Skeletal muscle tissue (tissue), 4 donors: ENCODE results near the gene IL17B. TPM values are rescaled to one million over a fixed set of nuclear protein-coding genes. Genes with fewer than 3 reads are reported as not detected.
"Not testable (repeated sequence)": the region's sequence is repeated elsewhere in the genome, so short reads cannot be mapped to it uniquely, and the experiment has no call there.

Experiments
- H3K27ac ChIP-seq: one replicate; pipeline ENCODE4 v1.7.0; 2013; ENCODE audit warnings: mild to moderate bottlenecking, low read depth, low read length, inconsistent platforms
- H3K27me3 ChIP-seq, 3 donors: one replicate each; pipeline ENCODE4 v1.7.0; 2013; ENCODE audit warnings: low read length in 3 of 3; ENCODE audit not compliant: control insufficient read depth in 3 of 3, insufficient read depth in 3 of 3
- H3K36me3 ChIP-seq, 3 donors: one replicate each; pipeline ENCODE4 v1.7.0; 2013; ENCODE audit warnings: low read length in 3 of 3; ENCODE audit not compliant: control insufficient read depth in 3 of 3, insufficient read depth in 3 of 3
- H3K4me1 ChIP-seq, 3 donors: one replicate each; pipeline ENCODE4 v1.7.0; 2013; ENCODE audit warnings: low read length in 3 of 3, mild to moderate bottlenecking in 3 of 3; ENCODE audit not compliant: control insufficient read depth in 3 of 3, insufficient read depth in 3 of 3
- H3K4me3 ChIP-seq, 3 donors: one replicate each; pipeline ENCODE4 v1.7.0; 2013; ENCODE audit warnings: low read length in 3 of 3
- H3K9ac ChIP-seq, 3 donors: one replicate each; pipeline ENCODE4 v1.7.0; 2013; ENCODE audit warnings: low read length in 3 of 3, mild to moderate bottlenecking in 3 of 3, moderate library complexity in 2 of 3, low read depth in 1 of 3
- H3K9me3 ChIP-seq, 3 donors: one replicate each; pipeline ENCODE4 v1.7.0; 2013; ENCODE audit warnings: low read length in 3 of 3; ENCODE audit not compliant: control insufficient read depth in 3 of 3
- total RNA-seq: library from RNA; depleted of rRNA; stranded (reverse); fragments of >200 nt; gene quantifications from one replicate; pipeline ENCODE4 v1.2.3, GENCODE V29; 2014
- donor health status: Osteomylitis.

The IL17B gene
- total RNA-seq, 1 donor from 2014 or later, result 247 TPM

- H3K9me3 ChIP-seq, result no peaks in the 10 kb centered on the region
- no peak overlapping the region for H3K27ac ChIP-seq
- H3K9ac ChIP-seq, result no peak overlapping the region
- H3K4me3 ChIP-seq, result no peak overlapping the region
- no peaks in the 10 kb centered on the region for H3K36me3 ChIP-seq
- H3K4me1 ChIP-seq, result peaks cover 6 to 11% (median 9%) of the 10 kb centered on the region in 3 donors
- H3K27me3 ChIP-seq, result no peaks in the 10 kb centered on the region
Observed at GRCh38 chr5:149401051-149401450, 22.0 kb upstream of the IL17B start.

GRCh38 chr5:149400304-149400703 is 21.2 kb upstream of the IL17B start:
- H3K4me3 ChIP-seq, result no peak overlapping the region
- H3K36me3 ChIP-seq, result no peaks in the 10 kb centered on the region
- H3K9me3 ChIP-seq, result no peaks in the 10 kb centered on the region
- no peak overlapping the region for H3K9ac ChIP-seq
- H3K4me1 ChIP-seq, result peaks cover 6 to 7% (median 6%) of the 10 kb centered on the region in 3 donors
- no peaks in the 10 kb centered on the region for H3K27me3 ChIP-seq
- peak overlapping the region; percentile 59 for H3K27ac ChIP-seq

- H3K4me1 ChIP-seq, result peaks cover 6 to 7% (median 6%) of the 10 kb centered on the region in 3 donors
- no peak overlapping the region for H3K9ac ChIP-seq
- H3K27ac ChIP-seq, result peak overlapping the region; percentile 59
Observed at GRCh38 chr5:149399775-149400174, 20.7 kb upstream of the IL17B start.

GRCh38 chr5:149398747-149399266 is 19.7 kb upstream of the IL17B start:
- H3K27me3 ChIP-seq, H3K9ac ChIP-seq, H3K9me3 ChIP-seq, H3K4me1 ChIP-seq, H3K4me3 ChIP-seq, H3K27ac ChIP-seq, H3K36me3 ChIP-seq: not testable (repeated sequence)

More at GRCh38 chr5:149399775-149400174, 20.7 kb upstream of the IL17B start:
- no peaks in the 10 kb centered on the region for H3K36me3 ChIP-seq
- no peaks in the 10 kb centered on the region for H3K9me3 ChIP-seq
- no peak overlapping the region for H3K4me3 ChIP-seq
- no peaks in the 10 kb centered on the region for H3K27me3 ChIP-seq

- Histone ChIP-seq H3K4me3 (no peak overlapping the region), H3K9ac (no peak overlapping the region), H3K27ac (no peak overlapping the region), H3K36me3 (no peaks in the 10 kb centered on the region), H3K4me1 (peaks cover 4 to 6% (median 6%) of the 10 kb centered on the region in 3 donors), H3K9me3 (no peaks in the 10 kb centered on the region), H3K27me3 (no peaks in the 10 kb centered on the region)
Observed at GRCh38 chr5:149397530-149397929, 18.4 kb upstream of the IL17B start.

GRCh38 chr5:149394996-149395395 is 15.9 kb upstream of the IL17B start:
- H3K4me1 ChIP-seq, H3K9me3 ChIP-seq, H3K36me3 ChIP-seq, H3K9ac ChIP-seq, H3K4me3 ChIP-seq, H3K27me3 ChIP-seq, H3K27ac ChIP-seq: not testable (repeated sequence)

GRCh38 chr5:149392718-149393117 is 13.6 kb upstream of the IL17B start:
- Histone ChIP-seq H3K27ac (no peak overlapping the region), H3K27me3 (no peaks in the 10 kb centered on the region)

GRCh38 chr5:149391524-149391923 is 12.4 kb upstream of the IL17B start:
- Histone ChIP-seq H3K27me3 (no peaks in the 10 kb centered on the region), H3K9ac (no peak overlapping the region), H3K4me3 (no peak overlapping the region), H3K36me3 (no peaks in the 10 kb centered on the region), H3K4me1 (peaks cover 15 to 26% (median 23%) of the 10 kb centered on the region in 3 donors), H3K9me3 (no peaks in the 10 kb centered on the region), H3K27ac (no peak overlapping the region)

More at GRCh38 chr5:149392718-149393117, 13.6 kb upstream of the IL17B start:
- no peaks in the 10 kb centered on the region for H3K36me3 ChIP-seq
- no peaks in the 10 kb centered on the region for H3K9me3 ChIP-seq
- no peak overlapping the region for H3K9ac ChIP-seq
- H3K4me3 ChIP-seq, result no peak overlapping the region
- H3K4me1 ChIP-seq, result peaks cover 7 to 18% (median 13%) of the 10 kb centered on the region in 3 donors

- H3K9me3 ChIP-seq, H3K9ac ChIP-seq, H3K36me3 ChIP-seq, H3K4me3 ChIP-seq, H3K27ac ChIP-seq, H3K27me3 ChIP-seq: not testable (repeated sequence)
- H3K4me1 ChIP-seq, result peaks cover 20 to 31% (median 27%) of the 10 kb centered on the region in 3 donors
Observed at GRCh38 chr5:149391076-149391475, 12.0 kb upstream of the IL17B start.

GRCh38 chr5:149389552-149390495 is 10.7 kb upstream of the IL17B start:
- Histone ChIP-seq H3K4me1 (peaks cover 27 to 36% (median 31%) of the 10 kb centered on the region in 3 donors), H3K4me3 (no peak overlapping the region), H3K9ac (no peak overlapping the region), H3K27me3 (no peaks in the 10 kb centered on the region), H3K27ac (peak overlapping the region; percentile 67), H3K36me3 (no peaks in the 10 kb centered on the region), H3K9me3 (no peaks in the 10 kb centered on the region)
